ENCODE measurements around the gene NXN.

DNA sequence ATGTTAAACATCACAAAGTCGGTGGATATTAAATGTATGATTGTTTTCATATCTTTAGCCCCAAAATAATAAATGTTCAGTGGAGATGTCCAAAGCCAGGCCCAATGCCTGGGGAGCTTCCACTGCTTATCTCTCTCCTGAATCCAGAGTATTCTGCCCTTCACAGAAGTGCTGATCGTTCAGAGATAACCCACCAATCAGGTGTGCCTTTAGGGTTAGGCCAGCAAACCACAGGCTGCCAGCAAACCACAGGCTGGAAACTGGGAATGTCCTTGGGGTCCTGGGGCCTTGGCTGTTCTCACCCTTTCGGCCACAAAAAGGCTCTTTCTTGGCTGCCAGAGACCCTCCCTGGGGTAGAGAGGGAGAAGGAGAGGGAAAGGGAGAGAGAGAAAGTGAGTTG is 33.9 kb downstream of the NXN start:
- TF ChIP-seq, protein P1, sequence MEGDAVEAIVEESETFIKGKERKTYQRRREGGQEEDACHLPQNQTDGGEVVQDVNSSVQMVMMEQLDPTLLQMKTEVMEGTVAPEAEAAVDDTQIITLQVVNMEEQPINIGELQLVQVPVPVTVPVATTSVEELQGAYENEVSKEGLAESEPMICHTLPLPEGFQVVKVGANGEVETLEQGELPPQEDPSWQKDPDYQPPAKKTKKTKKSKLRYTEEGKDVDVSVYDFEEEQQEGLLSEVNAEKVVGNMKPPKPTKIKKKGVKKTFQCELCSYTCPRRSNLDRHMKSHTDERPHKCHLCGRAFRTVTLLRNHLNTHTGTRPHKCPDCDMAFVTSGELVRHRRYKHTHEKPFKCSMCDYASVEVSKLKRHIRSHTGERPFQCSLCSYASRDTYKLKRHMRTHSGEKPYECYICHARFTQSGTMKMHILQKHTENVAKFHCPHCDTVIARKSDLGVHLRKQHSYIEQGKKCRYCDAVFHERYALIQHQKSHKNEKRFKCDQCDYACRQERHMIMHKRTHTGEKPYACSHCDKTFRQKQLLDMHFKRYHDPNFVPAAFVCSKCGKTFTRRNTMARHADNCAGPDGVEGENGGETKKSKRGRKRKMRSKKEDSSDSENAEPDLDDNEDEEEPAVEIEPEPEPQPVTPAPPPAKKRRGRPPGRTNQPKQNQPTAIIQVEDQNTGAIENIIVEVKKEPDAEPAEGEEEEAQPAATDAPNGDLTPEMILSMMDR (IDR thresholded peaks at IDR 0.05; ENCODE audit: low read depth, low read length, poor library complexity, severe bottlenecking): no peak
- TF ChIP-seq EZH2phosphoT487 (IDR thresholded peaks at IDR 0.05; ENCODE audit: borderline replicate concordance, low read length): no peak
